Fibroblast of pulmonary artery (primary cell): Measurements from ENCODE around the gene ATOH8.

ENCODE experiments used
- DNase-seq: peaks from one replicate; pipeline ENCODE4 v3.0.0-alpha.2; 2010; ENCODE audit warnings: low read depth
- H3K4me3 ChIP-seq: replicated peaks from 2 replicates; pipeline ENCODE4 v1.5.1; 2011; ENCODE audit warnings: low read depth, mild to moderate bottlenecking, control low read depth, low read length, moderate library complexity
- CTCF ChIP-seq: IDR thresholded peaks from 2 replicates; pipeline ENCODE4 v1.5.1; 2011; ENCODE audit warnings: mild to moderate bottlenecking, control low read depth, low read length, inconsistent platforms; ENCODE audit errors: missing control alignments

Gene ATOH8

GRCh38 chr2:85795331-85796045 lies 41.7 kb downstream of the ATOH8 start:
- H3K4me3 ChIP-seq: no peak overlapping the region
- no peak for TF ChIP-seq CTCF
- no peak for DNase-seq

GRCh38 chr2:85796046-85796340 lies 42.2 kb downstream of the ATOH8 start:
- no peak for TF ChIP-seq CTCF
- DNase-seq: no peak
- H3K4me3 ChIP-seq: no peak overlapping the region

- TF ChIP-seq CTCF: no peak
- DNase-seq: peak; percentile 26
- no peak overlapping the region for H3K4me3 ChIP-seq
These were observed 42.8 kb downstream of the ATOH8 start for GRCh38 chr2:85796341-85797262.

GRCh38 chr2:85797263-85797660 lies 43.5 kb downstream of the ATOH8 start:
- TF ChIP-seq CTCF: no peak
- H3K4me3 ChIP-seq: no peak overlapping the region
- no peak for DNase-seq

- H3K4me3 ChIP-seq: no peak overlapping the region
- peak; percentile 72 for TF ChIP-seq CTCF
- peak; percentile 72 for DNase-seq
These were observed 44.1 kb downstream of the ATOH8 start for GRCh38 chr2:85797921-85798320.

GRCh38 chr2:85799215-85799956 lies 45.6 kb downstream of the ATOH8 start:
- no peak for TF ChIP-seq CTCF
- H3K4me3 ChIP-seq: no peak overlapping the region
- no peak for DNase-seq
